HG03442 (cell line): Measurements from ENCODE around the gene MYOM1.
"Not testable (repeated sequence)": the region's sequence is repeated elsewhere in the genome, so short reads cannot be mapped to it uniquely, and the experiment has no call there.

ENCODE experiments used
- ATAC-seq: cut with Tn5 transposase; IDR thresholded peaks from one replicate; pipeline ENCODE4 v1.9.1; 2021; ENCODE audit warnings: mild to moderate bottlenecking, moderate library complexity; ENCODE audit not compliant: unreplicated experiment

Gene MYOM1

GRCh38 chr18:3093624-3094337 lies 126.0 kb downstream of the MYOM1 start:
- no peak for ATAC-seq

- ATAC-seq = no peak
These were observed 127.0 kb downstream of the MYOM1 start for GRCh38 chr18:3092727-3093126.

- ATAC-seq = no peak
These were observed 130.2 kb downstream of the MYOM1 start for GRCh38 chr18:3089579-3089978.

DNA sequence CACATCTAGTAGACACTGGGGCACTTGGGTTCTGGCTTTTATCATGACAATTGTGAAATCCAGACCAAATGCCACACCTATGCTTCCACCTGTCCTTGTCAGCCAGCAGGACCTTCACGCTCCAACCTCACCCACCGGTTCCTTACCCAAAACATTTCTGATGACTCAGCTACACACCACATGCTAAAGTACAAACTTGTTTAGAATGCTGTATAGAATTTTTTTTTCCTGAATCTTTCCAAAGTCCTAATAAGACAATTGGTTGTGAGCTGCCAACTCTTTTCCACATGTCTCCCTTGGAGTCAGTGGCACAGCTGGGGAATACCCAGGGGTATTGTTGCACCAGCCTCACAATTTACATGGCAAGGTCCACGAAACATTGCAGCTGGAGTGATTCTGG lies 131.3 kb downstream of the MYOM1 start:
- ATAC-seq = no peak

GRCh38 chr18:3086871-3087270 lies 132.9 kb downstream of the MYOM1 start:
- ATAC-seq = no peak

GRCh38 chr18:3085612-3086011 lies 134.2 kb downstream of the MYOM1 start:
- ATAC-seq = no peak

DNA sequence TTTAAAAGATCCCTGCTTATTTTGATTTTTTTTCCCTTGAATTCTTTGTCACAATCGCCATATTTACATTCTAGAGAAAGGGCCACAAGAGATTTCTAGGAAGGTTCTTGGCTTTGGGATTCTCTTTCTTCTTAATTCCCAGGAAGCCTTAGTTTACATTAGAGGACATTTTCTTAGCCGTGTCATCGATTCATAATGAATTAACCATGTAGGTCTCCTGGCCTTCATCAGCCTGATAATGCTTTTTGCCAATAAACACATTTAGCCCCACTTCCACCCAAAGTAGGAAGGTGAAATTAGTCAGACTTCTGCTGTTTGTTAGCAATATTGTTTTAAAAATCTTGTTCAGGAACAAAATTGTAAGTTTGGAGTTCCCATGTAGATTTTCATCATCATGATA lies 135.6 kb downstream of the MYOM1 start:
- ATAC-seq = no peak

GRCh38 chr18:3083766-3084165 lies 136.0 kb downstream of the MYOM1 start:
- ATAC-seq = no peak

DNA sequence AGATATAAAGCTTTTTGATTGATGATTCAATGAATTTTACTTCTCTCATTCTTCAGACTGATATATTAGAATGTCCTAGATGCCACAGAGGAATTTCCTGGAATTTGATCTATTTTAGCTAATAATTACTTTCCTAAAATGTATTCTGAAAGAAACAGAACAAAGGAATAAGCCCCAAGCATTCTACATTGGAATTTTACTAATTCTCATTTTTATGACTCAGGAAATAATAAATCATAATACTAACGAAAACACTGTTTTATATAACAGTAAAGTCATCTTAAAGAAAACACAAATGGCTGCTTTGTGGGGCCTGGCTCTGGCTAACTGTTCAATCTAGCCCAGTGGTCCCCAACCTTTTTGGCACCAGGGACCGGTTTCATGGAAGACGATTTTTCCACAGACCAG lies 138.2 kb downstream of the MYOM1 start:
- no peak for ATAC-seq

DNA sequence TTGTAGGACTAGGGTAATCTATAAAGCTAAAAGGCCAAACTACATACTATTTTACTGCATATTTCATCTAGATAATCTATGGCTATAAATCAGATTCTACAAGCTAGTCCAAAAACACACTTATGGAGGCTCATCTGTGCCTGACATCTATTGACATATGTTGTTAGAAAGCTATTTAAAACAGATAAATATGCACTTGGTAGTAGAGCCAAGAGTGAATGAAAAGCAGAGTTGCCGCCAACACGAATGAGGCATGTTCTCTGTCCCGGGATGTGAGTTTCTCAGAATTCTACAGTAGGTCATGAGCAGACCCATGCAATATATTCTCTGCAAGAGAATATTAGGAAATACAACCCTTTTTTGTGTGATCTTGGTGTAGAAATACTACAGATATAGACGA lies 140.1 kb downstream of the MYOM1 start:
- no peak for ATAC-seq

GRCh38 chr18:3075491-3075890 lies 144.3 kb downstream of the MYOM1 start:
- no peak for ATAC-seq

GRCh38 chr18:3074087-3074486 lies 145.7 kb downstream of the MYOM1 start:
- ATAC-seq = no peak

DNA sequence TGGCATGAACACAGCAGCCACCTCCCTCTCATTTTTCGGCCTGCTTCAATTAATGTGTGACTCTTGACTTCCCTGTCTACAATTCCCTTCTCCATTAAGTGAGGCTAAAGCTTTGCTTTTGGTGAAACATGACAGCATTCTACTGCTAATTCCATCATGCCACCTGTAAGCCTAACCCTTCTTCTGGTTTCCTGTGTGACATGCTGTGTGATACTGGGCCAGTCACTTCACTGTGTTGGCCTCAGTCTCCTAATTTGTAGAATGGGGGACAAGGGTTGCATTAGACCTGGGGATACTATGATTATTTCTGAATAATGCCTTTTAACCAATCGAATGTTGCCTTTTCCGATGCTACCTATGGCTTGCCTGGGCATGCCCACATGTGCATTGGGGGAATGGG lies 146.4 kb downstream of the MYOM1 start:
- ATAC-seq = not testable (repeated sequence)

DNA sequence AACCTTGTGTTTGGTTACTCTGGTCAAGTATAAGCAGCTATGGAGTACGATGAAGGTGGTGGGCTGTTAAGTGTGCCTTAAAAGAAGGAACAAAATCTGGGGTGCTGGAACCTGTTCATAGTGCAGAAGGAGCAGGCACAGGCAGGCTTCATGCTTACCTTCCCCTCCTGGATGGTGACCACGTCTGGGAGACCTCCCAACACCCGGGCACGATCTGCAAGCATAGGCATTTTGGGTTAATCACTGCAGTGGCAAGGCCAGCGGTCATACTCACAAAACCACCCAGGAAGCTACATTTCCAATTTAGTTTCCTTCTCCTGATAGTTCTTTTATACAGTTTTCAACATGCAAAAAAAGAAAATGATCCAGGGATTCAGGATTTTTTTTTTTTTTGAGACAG lies 148.1 kb downstream of the MYOM1 start:
- ATAC-seq = no peak

DNA sequence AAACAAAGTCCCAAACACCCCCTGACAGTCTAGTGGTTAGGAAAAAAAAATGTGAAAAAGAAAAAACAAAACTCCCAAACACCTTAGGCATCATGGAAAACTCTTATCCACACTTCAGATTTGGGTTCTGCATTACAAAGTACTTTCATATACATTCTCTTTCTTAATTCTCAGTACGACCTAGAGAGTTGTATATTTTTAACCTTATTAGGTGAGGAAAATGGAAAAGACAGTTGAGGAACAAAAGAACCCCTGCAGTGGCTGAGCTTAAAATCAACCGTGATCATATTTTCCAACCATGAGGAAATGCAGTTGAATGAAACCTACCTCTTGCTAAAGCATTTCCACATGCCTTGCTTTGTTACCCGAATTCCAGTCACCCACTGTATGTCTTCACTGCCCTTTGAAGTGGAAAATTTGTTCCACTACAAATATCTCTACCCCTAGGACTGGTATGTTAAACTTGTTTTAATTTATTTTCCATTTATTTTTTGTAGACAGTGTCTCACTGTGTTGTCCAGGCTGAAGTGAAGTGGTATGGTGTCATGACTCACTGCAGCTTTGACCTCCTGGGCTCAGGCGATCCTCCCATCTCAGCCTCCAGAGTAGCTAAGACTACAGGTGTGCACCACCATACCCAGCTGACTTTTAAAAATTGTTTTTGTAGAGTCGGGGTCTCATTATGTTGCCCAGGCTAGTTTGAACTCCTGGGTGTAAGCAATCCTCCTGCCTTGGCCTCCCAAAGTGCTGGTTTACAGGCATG lies 149.9 kb downstream of the MYOM1 start:
- ATAC-seq = no peak

GRCh38 chr18:3067722-3068121 lies 152.0 kb downstream of the MYOM1 start:
- ATAC-seq = no peak

DNA sequence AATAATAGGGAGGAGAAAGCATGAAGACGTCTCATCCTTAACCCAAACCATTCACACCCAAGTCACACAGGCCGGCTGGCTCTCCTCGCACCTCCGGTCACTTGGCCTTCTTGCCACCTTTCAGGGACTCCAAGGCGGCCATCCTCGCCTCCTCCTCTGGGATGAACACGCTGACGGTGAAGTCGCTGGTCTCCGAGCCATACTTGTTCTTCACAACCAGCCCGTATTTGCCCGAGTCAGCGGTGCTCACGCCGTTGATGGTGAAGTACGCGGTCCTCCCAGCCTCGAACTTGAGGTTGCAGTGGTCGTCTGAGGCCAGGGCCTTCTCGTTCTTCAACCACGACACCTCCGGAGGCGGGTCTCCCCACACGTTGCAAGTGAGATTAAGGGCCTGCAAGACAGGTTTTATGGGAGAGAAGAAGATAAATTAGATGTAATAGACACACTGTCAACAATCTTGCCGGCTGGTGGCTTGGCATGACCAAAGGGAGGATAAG lies 152.6 kb downstream of the MYOM1 start:
- ATAC-seq = no peak

DNA sequence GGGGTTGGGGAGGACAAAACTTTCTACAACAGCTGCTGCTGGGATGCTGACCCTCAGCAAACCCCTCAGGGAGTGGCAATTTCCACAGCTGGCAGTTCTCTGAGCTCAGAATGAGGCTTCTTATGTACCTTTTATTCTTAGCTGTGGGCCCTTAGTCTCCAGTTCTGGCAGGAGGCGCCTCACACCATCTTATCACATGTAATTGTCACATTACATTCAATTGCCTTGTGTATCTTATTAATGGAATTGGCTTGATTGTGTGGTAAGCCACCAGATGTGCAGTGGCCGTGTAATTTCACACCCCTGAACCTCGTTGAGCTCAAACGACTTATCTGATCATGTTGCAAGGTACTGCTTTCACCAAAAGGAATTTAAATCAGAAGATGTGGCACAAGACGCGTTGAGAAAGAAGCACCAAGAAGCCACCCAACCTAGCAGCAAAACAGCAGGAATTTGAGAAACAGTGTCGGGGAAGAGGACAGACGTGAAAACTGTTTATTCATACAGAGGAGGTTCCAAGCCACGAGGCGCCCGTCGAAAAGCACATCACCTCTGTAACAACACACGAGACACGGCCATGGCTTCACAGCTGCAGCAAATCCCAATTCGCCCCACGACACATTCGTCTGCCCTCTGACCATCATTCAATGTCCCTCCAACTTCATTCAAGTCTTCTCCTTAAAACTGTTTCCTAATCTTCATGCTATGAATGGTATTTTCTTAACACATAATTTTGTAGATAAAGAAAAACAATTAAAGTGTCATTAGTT lies 153.2 kb downstream of the MYOM1 start:
- ATAC-seq = no peak

- ATAC-seq = not testable (repeated sequence)
These were observed 156.0 kb downstream of the MYOM1 start for GRCh38 chr18:3063766-3064165.

- peak; percentile 30 for ATAC-seq
These were observed 156.7 kb downstream of the MYOM1 start for GRCh38 chr18:3062798-3063680.
